Fibroblast of skin of scalp (primary cell): ENCODE data around the gene BMF.

ENCODE experiments used
- DNase-seq: peaks from one replicate; pipeline ENCODE4 v3.0.0-alpha.2; 2013

The BMF gene

DNA sequence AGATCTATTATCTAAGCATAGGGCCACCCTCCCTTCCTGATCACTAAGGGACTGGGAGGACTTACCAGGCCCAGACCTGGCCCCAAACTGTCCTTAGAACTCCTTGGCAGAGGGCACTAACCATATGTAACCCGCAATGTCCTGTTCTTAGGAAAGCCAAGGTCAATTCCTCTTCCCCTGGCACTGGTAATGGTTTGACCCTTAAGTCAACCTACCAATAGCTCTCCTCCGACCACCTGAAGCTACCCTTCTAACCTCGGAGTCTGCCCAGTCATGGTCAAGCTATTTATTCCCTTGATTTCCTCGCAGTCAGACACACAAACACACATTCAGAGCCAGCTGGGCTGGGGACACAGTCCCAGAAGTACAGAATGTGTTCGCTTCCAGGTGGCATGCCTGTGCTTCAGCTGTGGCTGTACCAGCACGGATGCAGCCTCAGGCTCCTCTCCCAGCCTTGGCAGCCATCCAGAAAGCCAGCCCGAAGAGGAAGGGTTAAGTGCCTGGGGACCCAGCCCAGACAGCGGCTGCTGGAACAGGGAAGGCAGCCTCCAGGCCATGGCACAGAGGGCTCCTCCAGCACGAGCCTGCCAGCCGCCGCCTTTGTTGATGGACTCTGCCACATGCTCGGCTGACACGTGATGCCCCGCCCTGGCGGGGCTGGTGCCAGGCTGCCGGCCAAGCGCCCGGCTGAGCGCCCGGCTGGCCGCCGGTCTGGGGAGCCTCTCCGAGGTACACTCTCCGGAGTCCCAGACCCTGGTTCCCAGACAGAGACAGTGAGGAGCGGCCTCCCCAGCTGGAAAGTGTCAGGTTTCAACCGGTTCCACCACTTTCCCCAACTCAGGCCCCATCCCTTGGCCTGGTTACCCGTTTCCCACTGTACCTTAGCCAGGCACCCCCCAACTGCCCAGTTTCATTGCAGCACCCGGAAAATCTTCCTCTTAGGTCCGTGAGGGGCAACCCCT is 5.5 kb downstream of the BMF start:
- peak; percentile 73 for DNase-seq

DNA sequence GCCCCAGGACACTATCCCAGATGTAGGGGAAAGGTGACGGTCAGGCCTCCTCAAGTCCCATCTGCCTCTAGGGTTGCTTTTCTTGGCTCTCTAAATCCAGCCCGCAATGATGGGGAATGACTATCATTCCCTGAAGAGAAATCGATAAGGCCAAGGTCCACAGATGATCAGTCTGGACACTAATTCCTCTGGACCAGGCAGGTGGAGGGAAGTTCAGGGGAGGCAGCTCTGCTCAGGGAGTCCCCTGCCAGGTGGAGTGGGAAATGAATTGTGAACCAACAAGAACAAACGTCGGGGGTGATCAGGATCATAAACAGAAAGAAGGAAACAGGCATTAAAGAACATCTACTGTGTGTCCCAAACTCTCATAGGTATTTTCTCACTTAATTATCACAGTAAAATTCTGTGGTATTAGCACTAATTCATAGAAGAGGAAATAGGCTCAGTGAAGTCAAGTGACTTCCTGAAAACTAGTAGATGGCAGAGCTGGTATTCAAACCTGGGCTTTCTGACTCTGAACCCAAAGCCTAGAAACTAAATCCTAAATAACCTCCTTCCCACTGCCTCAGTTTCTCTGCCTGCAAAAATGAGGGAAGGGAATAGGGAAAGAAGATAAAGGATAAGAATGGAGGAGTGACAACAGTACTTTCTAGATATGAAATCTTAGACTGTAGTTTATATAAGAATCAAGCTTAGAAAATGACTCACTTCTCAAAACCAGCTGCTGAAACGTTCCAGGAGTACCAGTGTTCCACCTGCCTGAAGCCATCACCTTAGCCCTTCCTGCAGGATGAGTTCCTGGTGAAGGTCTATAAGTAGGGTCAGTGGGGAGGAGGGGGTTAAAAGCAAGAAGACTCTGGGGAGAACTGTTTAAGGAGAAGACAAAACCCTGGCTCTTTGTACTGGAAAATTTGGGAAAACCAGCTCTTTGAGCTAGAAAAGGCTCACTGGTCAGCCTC is 7.5 kb downstream of the BMF start:
- no peak for DNase-seq

DNA sequence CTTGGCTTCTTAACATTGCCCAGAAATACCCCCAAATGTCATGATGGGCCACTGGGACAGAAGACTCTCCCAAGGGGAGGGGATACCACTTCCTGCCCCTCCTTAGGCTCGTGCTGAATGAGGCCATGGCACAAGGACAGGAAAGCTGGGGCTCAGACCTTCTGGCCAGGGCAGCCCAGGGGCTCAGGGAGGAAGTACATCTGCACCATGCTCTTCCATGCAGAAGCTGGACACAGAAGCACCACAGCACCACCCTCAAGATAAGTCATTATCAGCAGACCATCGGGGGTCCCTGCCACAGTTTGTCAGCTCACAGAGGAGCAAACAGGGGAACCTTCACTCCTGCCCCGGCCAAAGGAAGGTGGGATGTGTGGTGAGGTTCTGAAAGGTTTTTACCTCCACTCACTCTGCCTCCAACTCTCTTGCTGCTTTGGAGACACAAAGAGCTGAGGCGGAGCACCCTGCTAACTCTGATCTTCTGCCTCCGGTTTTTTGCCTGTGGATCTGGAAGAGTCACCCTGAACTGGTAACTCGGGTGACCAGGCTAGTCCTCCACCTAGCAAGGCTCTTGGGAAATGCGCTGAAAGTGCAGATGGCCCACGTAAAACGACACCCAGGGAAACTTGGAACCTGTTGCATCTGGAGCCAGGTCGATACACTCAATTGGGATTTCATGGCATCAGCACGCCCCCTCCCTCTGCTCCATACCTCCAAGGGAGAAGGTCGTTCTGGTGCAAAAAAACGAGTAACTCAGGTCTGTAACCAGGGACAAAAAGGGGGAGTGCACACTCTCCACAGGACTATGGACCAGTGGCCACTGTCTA is 8.3 kb downstream of the BMF start:
- peak; percentile 20 for DNase-seq

DNA sequence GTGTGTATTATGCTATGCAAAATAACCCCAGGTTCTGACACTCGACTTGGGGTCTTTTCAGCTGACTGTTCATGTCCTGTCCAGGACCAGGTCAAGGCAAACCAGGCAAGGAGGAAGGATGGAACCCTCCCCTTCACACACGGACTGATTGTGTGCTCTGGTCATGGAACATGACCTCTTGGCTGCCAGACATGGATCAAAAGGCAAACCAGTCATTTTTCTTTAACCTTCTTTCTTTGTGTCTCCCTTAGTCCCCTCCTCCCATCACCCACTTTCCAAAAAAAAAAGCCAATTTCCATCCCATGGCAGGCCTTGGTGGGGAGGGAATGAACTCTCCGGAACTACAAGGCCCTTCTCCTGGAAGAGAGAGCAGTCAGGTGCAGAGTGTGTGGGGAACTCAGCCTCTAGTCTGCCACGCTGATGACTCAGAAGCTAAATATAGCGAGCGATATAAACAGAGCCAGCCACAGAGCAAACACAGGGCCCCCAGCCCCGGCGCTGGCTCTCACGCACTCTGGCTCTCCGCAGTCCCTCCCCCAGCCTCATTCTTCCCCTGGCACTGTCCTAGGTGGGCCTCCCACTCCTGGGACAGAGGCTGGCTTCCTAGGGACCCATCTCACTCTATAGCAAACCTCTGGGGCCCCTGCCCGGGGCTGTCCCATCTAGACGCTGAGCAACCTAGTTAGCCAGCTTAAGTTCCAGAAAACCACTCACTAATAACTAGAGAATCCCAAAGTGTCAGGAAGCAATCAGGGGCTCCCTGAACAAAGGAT is 10.0 kb downstream of the BMF start:
- DNase-seq = peak; percentile 95

DNA sequence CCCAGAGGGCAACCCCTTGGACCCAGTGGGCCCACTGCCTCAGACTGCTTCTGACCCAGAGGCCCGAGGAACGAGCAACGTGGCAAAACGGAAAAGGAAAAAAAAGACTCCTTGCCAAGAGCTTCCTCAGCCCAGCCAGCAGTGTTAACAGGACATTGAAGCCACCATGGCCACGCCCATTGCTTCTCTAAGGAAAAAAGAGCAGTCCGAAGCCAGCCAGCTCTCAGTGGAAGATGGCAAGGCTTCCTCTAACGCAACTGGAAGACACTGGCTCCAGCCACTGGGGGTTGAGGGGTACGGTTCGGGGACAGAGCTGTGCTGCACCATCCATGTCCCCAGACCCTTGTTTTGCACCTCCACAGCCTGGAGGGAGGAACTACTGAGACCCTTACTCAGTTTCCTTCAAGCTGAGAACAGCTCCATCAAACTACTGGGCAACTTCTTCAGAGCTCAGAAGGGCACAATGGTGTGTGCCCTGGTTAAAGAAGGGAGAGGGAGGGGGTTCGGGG is 10.7 kb downstream of the BMF start:
- peak; percentile 19 for DNase-seq

DNA sequence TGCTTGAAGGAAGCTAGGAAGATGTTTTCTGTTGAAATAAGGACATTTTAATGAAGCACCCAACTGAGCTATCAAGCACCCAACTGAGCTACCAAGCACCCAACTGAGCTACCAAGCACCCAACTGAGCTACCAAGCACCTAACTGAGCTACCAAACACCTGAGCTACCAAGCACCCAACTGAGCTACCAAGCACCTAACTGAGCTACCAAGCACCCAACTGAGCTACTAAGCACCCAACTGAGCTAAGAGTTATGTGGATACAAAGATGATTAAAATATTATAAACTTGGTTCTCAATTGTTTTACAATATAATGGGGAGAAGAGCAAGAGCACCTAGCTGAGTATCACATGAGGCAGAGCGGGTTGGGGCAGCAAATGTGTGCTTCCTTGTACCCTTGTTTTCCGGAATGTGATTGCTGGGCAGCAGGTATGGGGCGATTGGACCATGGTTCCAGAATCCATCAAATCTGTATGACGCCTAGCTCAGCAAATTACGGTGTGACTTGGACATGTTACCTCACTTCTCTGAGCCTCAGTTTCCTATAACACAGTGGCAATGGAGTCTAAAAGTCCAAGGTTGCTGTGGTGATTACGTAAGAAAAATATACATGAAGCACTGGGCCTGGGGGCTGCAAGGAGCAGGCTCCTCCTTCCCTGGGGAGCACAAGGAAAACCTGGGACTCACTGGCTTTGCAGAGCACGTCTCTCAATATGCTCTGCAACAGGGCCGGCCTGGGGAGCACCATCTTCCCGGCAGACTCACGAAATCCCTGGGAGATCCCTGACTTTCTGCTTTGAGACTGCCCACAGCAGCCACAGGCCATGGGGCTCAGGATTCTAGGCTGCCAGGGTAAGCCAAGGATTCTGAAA is 11.3 kb downstream of the BMF start:
- DNase-seq = no peak

DNA sequence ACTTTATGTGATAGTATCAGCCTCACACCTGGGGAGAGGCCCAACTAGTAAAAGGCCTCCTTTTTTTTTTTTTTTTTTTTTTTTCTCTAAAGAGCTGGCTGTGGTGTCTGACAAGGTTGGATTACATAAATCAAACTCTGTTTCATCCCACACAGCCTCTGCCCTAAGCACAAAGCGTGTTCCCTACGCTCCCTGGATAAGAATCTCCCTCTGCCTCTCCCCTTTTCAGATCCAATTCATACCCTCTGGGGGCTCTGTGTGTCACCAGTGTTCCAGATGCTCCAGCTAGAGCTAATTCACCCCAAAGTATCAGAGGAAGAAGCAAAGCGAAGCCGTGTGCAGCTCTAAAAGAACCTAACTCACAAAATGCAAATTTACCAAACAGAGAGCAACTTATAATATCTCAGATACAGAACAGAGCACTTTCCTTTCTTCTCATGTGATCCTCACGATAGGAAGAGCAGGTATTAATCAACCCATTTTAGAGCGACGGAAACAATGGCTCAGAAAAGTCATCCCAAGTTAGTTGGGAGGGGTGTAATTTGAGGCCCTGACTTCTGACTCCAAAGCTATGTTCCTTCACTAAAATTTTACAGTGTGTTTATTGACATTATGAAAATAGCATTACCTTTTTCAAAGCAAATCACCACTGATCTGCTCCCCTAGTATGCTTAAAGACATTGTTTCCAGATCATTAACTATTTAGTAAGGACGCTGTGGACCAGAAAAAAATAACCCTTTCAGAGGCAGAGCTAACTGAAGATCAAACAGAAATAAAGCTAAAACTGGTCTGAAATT is 12.4 kb downstream of the BMF start:
- DNase-seq = no peak

DNA sequence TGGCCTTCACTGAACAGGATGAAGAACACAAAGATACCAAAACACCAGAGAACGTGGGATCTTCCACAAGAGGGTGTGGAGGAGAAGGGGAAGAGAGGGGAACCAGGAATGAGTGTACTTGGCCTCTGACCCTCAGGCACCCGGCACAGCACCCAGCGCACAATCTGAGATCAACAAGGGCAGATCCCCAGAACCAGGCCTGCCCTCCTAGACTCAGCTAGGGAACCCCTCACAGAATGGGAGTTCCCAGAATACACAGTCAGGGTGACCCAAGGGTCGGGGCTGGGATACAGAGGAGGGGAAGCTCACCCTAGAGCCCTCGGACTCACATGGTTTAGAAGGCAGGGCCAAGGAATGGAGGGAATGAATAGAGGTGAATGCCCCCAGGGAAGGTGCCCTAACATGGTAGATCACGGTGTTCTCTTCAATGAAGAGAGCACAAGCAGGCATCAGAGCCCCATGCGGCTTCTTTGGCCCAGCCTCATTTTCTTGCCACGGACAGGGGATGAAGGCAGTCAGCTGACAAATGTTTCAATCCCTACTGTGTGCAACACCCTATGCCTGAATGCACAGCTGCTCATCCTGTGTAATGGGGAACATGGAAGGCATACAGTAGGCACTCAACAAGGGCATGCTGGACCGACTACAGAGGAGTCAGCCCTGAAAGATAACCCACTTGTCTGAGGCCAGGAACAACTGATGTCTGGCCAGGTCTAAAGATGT is 13.1 kb downstream of the BMF start:
- DNase-seq = no peak

DNA sequence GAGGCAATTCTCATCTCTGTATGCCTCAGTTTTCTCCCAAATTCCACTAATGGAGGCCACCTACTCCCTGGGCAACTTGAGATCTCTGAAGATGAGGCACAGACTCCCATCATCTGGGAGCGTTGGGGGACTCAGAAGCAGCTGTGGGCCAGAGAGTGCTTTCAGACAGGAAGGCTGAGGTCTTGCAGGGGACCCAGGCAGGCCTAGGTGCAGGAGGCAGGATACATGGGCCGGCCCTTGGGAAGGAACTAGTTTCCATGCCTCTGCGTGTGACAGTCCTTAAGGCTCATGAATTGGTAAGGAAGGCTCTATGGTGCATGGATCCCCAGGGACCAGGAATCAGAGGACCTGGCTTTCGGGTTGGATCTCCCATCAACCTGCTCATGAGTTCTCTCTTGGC is 14.5 kb downstream of the BMF start:
- DNase-seq = no peak

DNA sequence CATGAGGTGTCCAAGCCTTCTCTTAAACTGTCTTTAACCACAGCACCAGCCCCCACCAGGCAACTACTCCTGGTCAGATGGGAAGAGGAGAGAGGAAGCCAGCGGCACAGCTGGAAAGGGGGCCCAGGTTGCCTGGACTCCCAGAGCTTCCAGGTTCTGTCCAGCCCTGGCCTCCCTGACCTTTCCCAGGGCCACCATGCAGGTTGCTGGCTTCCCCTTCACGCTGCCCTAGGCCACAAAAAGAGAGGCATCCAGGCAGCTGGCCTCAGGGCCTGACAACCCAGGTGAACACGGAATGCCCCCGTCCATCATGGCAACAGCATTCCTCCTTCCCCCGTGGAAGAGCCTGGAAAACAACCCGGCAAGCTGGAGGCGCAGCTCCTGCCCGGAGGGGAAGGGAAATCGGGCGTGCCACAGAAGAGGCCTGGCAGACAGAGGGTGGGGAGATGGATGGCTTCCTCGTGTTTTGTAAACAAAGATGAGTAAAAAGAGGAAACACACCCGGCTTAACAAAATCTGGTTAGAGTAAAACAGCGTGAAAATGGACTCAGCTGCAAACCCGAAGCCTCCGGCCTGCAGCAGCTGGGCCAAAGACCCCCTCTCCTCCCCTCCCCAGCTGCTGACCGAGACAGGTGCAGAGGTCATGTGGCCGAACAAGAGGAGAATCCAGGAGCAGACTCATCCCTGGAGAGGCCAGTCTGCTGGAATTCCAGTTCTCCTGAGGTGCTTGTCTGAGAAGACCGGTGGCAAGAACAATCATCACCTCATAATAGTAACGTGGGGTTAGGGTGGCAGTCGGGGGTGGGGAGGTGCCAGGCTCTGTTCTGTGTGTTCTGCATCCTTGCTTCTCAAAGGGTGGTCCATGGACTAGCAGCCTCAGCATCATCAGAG is 15.5 kb downstream of the BMF start:
- no peak for DNase-seq

DNA sequence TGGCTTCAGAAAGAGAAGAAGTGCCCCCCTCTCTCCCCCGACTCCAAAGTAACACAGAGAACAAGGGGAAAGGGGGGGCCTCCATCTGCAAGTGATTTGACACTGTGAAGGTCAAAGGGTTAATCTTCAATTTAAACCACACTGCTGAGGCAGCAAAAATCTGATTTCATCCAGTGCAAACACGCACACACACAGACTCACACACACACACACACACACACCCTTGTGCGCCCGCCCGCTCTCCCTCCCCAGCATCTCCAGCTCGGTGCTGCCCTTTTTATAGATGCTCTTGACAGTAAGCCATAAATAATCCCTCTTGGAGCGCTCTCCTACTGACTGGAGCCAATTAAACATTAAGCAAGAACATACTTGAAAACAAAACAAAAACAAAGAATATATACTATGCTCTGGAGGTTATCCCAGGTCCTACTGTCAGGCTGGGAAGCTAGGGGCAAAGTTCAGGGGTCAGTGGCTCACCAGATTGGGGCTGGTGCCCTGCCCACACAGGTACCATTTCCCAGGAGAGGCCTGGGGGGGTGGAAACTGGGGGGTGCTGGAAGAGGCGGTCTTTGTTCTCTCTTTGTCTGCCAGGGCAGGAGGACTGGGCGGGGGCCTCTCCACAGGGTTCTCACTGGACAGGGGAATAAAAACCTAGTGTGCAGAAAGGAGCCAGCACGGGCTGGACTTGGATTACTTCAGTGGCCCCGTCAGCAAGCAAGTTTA is 16.3 kb downstream of the BMF start:
- DNase-seq = peak; percentile 93

DNA sequence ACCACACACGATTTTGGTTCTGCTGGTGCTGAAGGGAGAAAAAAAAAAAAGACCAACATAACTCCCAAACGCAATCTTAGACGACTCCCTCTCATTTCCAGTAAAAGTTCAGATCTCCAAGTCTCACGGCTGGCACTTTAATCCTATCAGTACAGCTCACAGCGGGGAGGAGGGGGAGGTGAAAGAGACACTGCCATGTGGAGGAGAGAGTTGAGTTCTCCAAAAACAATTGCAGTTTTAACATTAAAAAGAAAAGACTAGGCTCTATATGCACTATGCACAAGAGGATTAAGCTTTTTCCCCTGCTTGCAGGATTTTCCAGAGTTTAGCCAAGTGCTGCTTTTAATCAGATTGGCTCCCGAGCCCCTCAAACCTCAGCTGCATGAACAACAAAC is 16.8 kb downstream of the BMF start:
- DNase-seq = peak; percentile 64

DNA sequence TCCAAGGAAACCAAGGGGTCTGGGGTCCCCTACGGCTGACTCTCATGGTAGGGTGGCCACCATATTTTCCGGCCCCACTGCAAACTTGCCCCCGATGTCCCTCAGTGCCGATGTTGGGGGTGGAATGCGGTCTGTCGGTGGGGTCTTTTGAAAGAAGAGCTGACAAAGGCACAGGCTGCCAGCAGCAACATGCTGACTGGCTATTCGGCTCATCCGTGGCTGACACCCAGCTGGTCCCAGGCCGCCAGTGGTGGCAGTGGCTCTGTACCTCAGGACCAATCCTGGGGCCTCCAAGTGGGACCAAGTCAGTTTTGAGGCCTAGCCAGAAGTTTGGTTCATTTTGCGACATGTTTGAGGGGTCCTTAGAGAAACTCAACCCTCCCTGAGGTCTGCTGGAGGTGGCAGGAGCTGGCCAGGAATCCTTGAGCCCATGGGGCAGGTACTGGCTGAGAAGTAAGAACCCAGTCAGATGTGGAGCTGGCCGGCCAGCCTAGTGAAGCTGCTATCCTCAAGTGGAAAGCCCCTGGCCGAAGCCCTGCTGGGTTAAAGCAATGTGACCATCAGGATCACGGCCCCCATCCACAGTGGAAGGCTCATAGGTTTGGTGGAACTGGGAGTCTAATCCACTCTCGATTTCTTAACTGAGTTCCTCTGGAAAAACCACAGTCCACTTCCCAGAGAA is 17.8 kb downstream of the BMF start:
- DNase-seq = no peak

DNA sequence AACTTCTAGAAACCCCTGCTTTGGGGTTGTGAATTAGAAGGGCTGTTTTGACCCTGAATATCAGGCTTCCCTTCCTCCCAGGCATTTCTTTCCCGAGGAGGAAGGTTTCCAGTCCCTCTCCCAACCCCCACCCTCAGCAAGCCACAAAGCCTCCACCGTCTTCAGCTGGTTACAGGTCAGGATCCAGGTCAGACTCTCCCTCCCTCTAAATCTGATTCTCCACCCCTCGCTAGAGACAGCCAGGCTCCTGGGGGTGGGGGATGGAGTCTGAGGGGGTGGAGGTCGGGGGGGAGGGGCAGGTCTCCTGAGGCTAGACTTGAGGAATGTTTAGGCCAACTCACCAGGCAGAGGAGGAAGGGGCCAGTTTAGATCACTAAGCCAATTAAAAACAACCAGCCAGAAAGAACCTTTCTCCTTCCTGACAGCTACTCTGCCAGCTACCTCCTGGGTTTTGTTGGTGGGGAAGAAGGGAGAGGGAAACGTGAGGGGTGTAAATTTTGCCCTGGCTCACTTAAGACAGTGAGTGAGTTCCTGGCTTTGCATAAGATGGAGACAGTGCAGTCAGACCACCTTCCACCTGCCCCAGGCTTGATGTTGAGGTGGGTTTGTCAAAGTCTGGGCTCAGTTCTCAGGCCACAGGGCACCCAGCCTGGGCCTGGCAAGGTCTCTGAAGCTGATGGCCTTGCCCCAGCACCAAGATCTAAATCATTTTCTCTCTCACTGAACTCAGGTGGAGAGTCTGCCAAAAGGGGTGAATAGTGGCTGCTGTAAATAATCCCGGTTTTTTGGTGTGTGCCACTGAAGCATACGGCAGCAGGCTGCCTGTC is 19.5 kb downstream of the BMF start:
- DNase-seq = peak; percentile 66
